ENCODE measurements around the gene C15orf62. TPM values are rescaled to one million over a fixed set of nuclear protein-coding genes. Genes with fewer than 3 reads are reported as not detected.

Gene C15orf62
- total RNA-seq, 1 experiment from 2014 or later, result not detected

DNA sequence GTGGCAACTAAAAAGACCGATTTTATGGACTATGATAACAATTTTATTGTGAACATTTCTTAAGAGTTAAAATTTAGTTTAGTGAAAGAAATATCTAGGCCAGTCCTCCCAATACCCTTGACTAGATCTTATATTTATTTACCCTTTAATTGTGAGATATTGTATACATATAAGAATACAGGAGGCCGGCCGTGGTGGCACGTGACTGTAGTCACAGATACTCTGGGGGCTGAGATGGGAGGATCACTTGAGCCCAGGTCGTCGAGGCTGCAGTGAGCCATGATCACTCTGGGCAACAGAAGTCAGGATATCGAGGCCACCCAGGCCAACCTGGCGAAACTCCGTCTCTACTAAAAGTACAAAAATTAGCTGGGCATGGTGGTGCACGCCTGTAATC is 14.0 kb upstream of the C15orf62 start:
- DNase-seq (ENCODE audit: low read depth), result no peak

- DNase-seq (ENCODE audit: low read depth), result no peak
Measured at GRCh38 chr15:40756938-40757337, 12.8 kb upstream of the C15orf62 start.

GRCh38 chr15:40759961-40760360 is 9.8 kb upstream of the C15orf62 start:
- DNase-seq (ENCODE audit: low read depth), result no peak

GRCh38 chr15:40762919-40763800 is 6.6 kb upstream of the C15orf62 start:
- peak; percentile 63 for DNase-seq (ENCODE audit: low read depth)

- DNase-seq (ENCODE audit: low read depth), result peak; percentile 59
Measured at GRCh38 chr15:40763801-40764628, 5.8 kb upstream of the C15orf62 start, which contains the start of gene GCHFR. Gene GCHFR, plus strand, starts transcription at chr15:40764068. Its CDS starts 113 bp downstream, at chr15:40764181.

DNA sequence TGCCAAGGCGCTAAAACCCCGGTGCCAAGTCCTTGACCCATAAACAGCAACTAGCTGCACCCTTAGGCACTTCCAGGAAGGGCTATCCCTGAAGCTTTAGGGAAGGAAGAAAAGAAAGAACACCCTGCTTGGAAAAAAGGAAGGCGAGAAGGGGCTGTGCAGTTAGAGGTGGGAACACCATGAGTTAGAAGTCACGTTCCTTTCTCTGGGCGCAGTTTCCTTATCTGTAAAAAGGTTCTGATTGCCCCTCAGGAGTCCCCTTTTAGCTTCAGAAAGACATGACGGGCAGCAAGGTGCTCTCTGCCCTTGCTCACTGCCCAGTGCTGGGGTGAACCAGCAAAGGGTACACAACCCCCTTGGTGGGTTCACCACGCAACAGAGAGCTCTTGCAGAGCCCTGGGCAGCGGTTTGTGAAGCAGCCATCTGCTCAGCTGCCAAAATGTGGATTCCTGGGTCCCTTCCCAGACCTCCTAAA is 5.1 kb upstream of the C15orf62 start:
- DNase-seq (ENCODE audit: low read depth), result no peak

GRCh38 chr15:40766194-40766815 is 3.5 kb upstream of the C15orf62 start:
- peak; percentile 37 for DNase-seq (ENCODE audit: low read depth)

DNA sequence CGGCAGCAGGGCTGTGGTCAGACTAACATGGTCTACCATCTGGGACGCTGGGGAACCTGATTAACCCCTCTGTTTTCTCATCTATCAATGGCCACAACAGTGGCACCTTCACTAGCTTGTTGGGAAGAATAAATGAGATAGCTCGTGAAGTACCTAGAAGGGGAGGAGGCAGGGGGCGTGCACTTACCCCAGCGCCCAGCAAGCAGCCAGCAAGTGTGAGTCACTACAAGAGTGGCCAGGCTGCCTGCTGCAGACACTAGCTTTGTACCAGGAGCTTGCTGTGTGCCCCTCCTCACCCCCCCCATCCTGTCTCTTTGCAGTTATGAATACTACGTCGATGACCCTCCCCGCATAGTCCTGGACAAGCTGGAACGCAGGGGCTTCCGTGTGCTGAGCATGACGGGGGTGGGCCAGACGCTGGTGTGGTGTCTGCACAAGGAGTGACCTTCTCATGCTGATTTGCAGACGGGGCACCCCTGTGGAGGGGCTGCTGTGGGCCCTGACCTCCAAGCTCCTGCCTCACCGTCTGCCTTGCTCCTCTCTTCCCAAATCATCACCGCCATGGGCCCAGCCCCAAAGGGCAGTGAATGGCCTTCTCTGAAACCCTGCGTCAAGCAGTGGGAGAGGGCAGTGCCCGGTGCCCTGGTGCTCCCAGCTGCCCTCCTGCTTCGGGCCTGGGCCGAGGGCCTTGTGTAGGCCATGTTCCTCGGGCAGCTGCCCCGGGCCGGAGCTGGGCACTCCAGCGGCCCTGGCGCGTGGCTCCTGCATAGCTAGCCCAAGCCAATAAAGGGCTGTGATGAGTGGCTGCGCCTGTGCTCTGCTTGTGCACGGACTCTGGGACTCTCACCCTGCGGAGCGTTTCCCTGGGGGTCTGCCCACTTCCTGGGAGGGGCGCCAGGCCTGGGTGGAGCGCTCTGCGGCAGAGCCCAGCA is 2.6 kb upstream of the C15orf62 start:
- no peak for DNase-seq (ENCODE audit: low read depth)

DNA sequence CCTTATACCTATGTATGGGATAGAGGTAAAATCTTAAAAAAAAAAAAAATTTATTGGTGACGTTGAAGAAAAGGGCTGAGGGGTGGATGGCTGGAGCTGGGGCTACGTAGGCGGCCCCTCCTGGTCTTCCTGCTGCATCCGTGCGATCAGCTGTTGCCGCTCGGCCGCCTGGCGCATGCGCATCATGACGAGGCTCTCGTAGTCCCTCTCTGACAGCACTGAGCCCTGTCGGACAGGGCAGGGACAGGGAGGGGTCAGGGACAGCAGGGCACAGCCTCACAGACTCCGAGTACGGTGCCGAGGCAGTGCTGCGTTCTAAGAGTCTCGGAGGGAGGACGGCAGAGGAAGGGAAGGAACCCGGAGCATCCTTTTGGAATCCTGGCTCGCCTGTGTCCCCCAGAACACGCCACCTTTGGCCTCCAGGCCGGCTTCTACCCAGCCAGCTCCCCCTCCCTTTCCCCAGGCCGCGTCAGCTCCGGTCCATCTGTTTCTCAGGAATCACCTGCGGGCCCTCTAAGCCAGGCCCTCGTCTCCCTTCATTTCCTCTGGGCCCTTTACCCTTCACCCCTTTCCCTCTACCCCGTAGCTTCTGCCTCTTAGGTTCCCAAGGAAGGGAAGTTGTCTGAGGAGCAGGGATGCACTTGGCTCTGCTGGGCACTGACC is 1.8 kb upstream of the C15orf62 start:
- no peak for DNase-seq (ENCODE audit: low read depth)

DNA sequence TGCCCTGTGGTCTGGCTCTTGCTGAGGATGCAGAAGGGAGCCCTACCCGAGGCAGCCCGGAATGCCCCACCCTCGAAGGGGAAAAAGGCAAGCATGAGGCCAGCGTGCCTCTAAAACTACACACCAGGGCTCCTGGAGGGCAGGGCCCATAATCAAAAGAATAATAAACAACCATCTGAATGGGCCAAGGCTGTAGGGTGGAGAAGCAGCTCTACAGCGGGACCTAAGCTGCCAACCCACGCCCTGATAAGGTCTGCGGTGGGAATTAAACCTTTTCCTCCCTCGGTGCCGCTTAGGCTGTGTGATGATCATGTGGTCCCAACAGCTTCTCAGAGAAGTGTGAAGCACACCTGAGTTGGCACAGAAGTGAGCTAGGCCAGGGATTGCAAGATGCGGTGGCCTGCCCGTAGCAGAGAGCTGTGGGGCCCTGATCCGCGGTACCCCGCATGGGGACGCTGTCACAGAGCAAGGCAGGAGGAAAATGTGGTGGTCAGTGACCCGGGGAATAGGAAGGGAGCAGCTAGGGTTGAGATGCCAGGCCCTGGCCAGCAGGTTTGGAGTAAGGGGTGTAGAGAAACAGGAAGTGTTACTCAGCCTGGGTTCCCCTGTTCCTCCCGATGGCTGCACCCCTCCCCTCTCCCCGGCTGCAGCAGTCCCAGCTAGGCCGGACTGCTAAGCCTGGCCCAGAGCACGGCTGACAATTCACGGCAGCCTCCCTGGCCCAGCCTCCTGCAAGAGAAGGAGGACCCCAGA is 1.1 kb upstream of the C15orf62 start:
- no peak for DNase-seq (ENCODE audit: low read depth)

DNA sequence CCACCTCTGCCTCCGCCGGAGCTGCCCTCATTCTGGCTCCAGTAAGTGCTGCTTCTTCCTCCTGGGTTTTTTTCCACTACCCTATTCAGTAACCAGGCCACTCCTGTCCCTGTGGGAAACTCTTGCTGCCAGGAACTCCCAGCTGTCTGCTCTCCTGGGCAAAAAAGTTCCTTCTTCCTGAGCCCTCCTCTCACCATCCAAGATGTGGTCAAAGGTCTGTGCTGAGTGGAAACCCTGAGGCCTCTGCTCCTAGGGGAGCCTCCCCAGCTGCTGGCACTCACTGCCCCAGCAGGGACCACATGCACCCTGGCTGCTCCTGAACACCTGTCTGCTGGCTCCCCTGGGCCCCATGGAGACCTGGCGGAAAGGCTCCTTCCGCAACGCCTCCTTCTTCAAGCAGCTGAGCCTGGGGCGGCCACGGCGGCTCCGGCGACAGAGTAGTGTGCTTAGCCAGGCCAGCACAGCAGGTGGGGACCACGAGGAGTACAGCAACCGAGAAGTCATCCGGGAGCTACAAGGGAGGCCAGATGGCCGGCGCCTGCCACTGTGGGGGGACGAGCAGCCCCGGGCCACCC is 454 bp downstream of the C15orf62 start:
- no peak for DNase-seq (ENCODE audit: low read depth)

DNA sequence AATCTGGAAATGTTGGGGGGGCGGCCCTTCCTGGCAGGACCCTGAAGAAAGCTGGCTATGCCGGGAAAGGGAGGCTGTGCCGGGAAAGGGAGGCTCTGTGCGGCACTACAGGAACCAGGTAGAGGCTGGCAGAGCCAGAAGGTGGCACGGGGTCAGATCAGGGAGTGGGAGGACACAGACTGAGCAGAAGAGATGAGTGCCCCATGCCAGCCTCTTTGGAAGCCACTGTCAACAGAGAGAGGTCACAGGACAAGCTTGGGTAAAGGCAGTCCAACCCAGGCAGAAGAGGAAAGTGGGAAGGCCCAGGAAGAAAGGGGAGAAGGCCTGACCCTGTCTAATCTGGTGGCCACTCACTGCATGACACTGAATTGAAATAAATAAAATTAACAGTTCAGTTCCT is 1.5 kb downstream of the C15orf62 start:
- no peak for DNase-seq (ENCODE audit: low read depth)

DNA sequence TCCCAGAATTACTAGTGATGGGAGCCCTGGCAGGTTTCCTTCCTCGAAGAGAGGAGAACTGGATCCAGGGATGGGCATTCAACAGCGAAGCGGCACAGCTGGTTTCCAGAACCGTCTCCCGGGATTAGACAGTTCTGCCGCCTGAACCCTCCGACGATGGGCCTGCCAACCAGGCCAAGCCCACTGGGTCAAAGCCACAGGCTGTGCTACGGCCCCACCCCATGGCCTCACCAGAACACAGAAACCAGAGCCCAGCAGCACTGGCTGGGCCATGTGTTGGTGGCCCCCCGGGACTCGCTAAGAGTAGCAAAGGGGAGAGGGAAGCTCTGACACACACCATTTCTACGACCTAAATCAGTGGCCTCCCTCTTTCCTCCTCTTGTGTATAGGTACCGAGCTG is 2.2 kb downstream of the C15orf62 start:
- no peak for DNase-seq (ENCODE audit: low read depth)

DNA sequence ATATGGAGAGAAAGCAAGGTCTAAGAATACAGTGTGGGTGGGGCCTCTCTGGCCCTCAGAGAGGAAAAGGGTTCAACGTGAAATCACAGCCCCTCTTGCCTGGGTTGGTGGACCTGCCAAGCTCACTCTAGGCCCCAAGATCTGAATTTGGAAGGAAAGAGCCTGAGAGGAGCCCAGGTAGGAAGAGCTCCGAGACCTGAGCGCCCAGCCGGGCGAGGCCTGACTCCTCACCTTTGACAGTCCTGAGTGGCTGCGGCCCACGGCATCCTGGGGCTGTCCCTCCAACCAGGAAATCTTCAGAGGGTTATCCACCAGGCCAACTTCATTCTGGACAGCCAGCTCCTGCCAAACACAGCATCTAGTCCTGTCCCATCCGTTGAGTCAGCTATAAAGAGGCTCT is 3.7 kb downstream of the C15orf62 start:
- DNase-seq (ENCODE audit: low read depth), result no peak

GRCh38 chr15:40773902-40774301 is 4.1 kb downstream of the C15orf62 start:
- DNase-seq (ENCODE audit: low read depth), result no peak

- no peak for DNase-seq (ENCODE audit: low read depth)
Measured at GRCh38 chr15:40775007-40775406, 5.2 kb downstream of the C15orf62 start.

- no peak for DNase-seq (ENCODE audit: low read depth)
Measured at GRCh38 chr15:40775740-40776536, 6.2 kb downstream of the C15orf62 start.

GRCh38 chr15:40776537-40777141 is 6.9 kb downstream of the C15orf62 start:
- peak; percentile 72 for DNase-seq (ENCODE audit: low read depth)

Data from RPMI7951 (cell line).